AG09319 (cell line): ENCODE results near the gene TOMM5.

Experiments used
- DNase-seq: peaks from one replicate; pipeline ENCODE4 v3.0.0-alpha.2; 2010; ENCODE audit warnings: low read depth; ENCODE audit errors: extremely low read depth
- TF ChIP-seq, protein P1 (sequence below): IDR thresholded peaks from 2 replicates; pipeline ENCODE4 v1.5.1; 2011; ENCODE audit warnings: low read depth, mild to moderate bottlenecking, inconsistent platforms, low read length, moderate library complexity

TOMM5 gene

DNA sequence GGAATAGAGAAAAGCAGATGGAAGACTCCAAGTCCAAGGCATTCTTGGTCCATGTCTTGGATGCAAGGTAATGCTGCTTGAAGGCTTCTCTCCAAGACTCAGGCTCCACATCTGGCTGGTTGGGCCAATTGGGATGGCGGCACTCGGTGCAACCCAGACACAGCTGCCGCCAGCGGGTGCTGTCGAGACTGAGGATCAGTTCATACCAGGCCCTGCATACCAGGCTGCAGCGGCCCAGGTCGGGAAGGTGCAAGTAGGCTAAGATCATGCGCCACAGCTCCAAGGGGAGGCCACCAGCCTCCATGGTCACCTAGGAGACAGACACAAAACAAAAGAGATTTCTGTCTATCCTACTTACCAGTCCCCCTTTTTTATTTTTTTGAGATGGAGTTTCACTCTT, 50.9 kb downstream of the TOMM5 start:
- TF ChIP-seq, protein P1, sequence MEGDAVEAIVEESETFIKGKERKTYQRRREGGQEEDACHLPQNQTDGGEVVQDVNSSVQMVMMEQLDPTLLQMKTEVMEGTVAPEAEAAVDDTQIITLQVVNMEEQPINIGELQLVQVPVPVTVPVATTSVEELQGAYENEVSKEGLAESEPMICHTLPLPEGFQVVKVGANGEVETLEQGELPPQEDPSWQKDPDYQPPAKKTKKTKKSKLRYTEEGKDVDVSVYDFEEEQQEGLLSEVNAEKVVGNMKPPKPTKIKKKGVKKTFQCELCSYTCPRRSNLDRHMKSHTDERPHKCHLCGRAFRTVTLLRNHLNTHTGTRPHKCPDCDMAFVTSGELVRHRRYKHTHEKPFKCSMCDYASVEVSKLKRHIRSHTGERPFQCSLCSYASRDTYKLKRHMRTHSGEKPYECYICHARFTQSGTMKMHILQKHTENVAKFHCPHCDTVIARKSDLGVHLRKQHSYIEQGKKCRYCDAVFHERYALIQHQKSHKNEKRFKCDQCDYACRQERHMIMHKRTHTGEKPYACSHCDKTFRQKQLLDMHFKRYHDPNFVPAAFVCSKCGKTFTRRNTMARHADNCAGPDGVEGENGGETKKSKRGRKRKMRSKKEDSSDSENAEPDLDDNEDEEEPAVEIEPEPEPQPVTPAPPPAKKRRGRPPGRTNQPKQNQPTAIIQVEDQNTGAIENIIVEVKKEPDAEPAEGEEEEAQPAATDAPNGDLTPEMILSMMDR, result no peak
- no peak for DNase-seq

DNA sequence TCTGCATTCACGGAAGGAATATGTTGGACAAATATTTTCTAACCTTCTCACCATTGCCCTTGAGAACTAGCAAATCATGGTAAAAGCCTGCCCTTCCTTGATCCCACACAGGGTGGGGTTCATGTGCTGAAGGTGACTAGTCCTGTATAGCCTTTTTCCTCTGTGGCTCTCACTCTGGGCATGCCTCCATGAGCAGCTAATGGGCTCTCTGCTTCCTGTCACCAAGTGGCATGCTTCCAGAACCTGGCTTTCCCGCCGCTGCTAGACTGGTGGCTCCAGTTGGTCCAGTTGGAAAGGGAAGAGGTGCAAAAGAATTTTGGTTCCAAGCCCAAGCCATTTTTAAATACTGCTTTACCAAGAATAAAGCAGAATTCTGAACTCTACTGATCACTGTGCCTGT, 51.8 kb downstream of the TOMM5 start:
- TF ChIP-seq, protein P1, result no peak
- DNase-seq, result no peak

DNA sequence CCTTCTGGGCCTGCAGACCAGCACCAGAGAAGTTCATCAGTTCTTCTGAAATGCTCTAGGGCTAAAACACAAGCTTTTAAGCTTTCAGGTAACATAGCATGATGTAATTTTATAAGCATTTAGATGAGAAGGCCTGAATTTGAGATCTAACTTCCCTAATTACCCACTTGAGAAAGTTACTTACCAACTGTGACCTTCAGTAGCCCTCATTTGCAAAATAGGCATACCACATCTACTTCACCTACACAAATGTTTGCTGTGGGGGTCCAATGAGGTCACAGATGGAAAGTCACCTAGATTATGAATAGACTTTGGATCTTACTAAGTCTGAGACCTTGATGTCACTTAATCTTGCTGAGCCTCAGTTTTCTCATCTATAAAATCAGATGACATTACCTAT, 52.8 kb downstream of the TOMM5 start:
- TF ChIP-seq, protein P1, result no peak
- DNase-seq, result no peak
